Right lobe of liver (tissue), 6 donors: ENCODE measurements around the gene GTSE1. TPM values are rescaled to one million over a fixed set of nuclear protein-coding genes. Genes with fewer than 3 reads are reported as not detected.

ENCODE experiments used
- ATAC-seq, 4 donors: fragments of 200-7000 bp; cut with Tn5 transposase; one replicate each; pipeline ENCODE4 v1.9.1; 2020; ENCODE audit warnings: mild to moderate bottlenecking in 4 of 4, moderate library complexity in 4 of 4
- DNase-seq, 3 donors: peaks; one replicate each; pipeline ENCODE4 v3.0.0-alpha.2; 2020
- H3K27ac ChIP-seq, 3 donors: fragments of 200-600 bp; one replicate each; pipeline ENCODE4 v1.8.0; 2022
- H3K27me3 ChIP-seq, 2 donors: fragments of 200-600 bp; one replicate each; pipeline ENCODE4 v1.8.0; 2022
- H3K36me3 ChIP-seq, 4 donors: fragments of 200-600 bp; sonication (generic) in 1 of 4; one replicate each; pipeline versions ENCODE4 v1.5.1 to v1.8.0; 2017 to 2022; ENCODE audit warnings: control low read depth in 1 of 4
- H3K4me1 ChIP-seq, 4 donors: fragments of 200-600 bp; sonication (generic) in 1 of 4; one replicate each; pipeline versions ENCODE4 v1.5.1 to v1.8.0; 2017 to 2022; ENCODE audit warnings: control low read depth in 1 of 4
- H3K4me3 ChIP-seq, 3 donors: fragments of 200-600 bp; one replicate each; pipeline ENCODE4 v1.8.0; 2022
- H3K9me3 ChIP-seq, 4 donors: fragments of 200-600 bp; sonication (generic) in 1 of 4; one replicate each; pipeline versions ENCODE4 v1.5.1 to v1.8.0; 2017 to 2022; ENCODE audit warnings: control low read depth in 1 of 4
- POLR2A ChIP-seq: fragments of 450-650 bp; IDR thresholded peaks from one replicate; pipeline ENCODE4 v1.6.1; 2017; ENCODE audit warnings: antibody characterized with exemption, mild to moderate bottlenecking
- WGBS: methylation state at CpG from one replicate; pipeline ENCODE4 v1.1.6; 2018; ENCODE audit warnings: low coverage, low lambda C conversion rate; ENCODE audit not compliant: insufficient coverage; ENCODE audit errors: missing lambda C conversion rate; 5-methylcytosine and 5-hydroxymethylcytosine counted together
- intact Hi-C, 2 donors: fragments of 100-400 bp; cut with DNase I; formaldehyde crosslinking; loops; one replicate each; pipeline versions ENCODE4 v1.11.2 to v1.14.1; 2022
- long read RNA-seq: library from polyadenylated mRNA; unstranded; transcript quantifications from one replicate; pipeline ENCODE4 v2.0.0, GENCODE V29; 2019
- total RNA-seq, 6 experiments: library from RNA; depleted of rRNA in 2 of 6; stranded (reverse); fragments of >200 nt in 2 of 6; fragmentation: NEBNext Ultra II Directional in 3 of 6; extraction: Animal tissue kit (Norgen Biotek cat#: 25700) in 3 of 6; gene quantifications; one replicate each; pipeline versions ENCODE4 v1.1.0 to v1.2.4, GENCODE V29; 2016 to 2023
- TF ChIP-seq, protein P1 (sequence below), 4 donors: fragments of 200-600 bp in 3 of 4; fragments of 450-650 bp in 1 of 4; IDR thresholded peaks; one replicate each; pipeline versions ENCODE4 v1.5.1 to v1.8.0; 2016 to 2022; ENCODE audit warnings: antibody characterized with exemption in 4 of 4, mild to moderate bottlenecking in 2 of 4
- donor health status: DM: no; HTN: yes; CAD: no.
- donor health status: DM: no; HTN: no; CAD: no.
- donor health status: DM: no; HTN: no; CAD: no.
- donor health status: DM: no; HTN: yes; CAD: no.
- donor health status: DM: no; HTN: yes; CAD: no.

GTSE1 gene, protein sequence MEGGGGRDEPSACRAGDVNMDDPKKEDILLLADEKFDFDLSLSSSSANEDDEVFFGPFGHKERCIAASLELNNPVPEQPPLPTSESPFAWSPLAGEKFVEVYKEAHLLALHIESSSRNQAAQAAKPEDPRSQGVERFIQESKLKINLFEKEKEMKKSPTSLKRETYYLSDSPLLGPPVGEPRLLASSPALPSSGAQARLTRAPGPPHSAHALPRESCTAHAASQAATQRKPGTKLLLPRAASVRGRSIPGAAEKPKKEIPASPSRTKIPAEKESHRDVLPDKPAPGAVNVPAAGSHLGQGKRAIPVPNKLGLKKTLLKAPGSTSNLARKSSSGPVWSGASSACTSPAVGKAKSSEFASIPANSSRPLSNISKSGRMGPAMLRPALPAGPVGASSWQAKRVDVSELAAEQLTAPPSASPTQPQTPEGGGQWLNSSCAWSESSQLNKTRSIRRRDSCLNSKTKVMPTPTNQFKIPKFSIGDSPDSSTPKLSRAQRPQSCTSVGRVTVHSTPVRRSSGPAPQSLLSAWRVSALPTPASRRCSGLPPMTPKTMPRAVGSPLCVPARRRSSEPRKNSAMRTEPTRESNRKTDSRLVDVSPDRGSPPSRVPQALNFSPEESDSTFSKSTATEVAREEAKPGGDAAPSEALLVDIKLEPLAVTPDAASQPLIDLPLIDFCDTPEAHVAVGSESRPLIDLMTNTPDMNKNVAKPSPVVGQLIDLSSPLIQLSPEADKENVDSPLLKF
- total RNA-seq = under 1 TPM; 0.15 to 0.84 (median 0.52) TPM
- long read RNA-seq = 0 reads

GRCh38 chr22:46296257-46297150 lies at the start of gene GTSE1:
TSS of gene GTSE1 (plus strand) at chr22:46296870. CDS start at chr22:46297401, 531 bp downstream.
- peak; percentile 54 for TF ChIP-seq POLR2A
- TF ChIP-seq, protein P1, sequence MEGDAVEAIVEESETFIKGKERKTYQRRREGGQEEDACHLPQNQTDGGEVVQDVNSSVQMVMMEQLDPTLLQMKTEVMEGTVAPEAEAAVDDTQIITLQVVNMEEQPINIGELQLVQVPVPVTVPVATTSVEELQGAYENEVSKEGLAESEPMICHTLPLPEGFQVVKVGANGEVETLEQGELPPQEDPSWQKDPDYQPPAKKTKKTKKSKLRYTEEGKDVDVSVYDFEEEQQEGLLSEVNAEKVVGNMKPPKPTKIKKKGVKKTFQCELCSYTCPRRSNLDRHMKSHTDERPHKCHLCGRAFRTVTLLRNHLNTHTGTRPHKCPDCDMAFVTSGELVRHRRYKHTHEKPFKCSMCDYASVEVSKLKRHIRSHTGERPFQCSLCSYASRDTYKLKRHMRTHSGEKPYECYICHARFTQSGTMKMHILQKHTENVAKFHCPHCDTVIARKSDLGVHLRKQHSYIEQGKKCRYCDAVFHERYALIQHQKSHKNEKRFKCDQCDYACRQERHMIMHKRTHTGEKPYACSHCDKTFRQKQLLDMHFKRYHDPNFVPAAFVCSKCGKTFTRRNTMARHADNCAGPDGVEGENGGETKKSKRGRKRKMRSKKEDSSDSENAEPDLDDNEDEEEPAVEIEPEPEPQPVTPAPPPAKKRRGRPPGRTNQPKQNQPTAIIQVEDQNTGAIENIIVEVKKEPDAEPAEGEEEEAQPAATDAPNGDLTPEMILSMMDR (IDR thresholded peaks at IDR 0.05) = peak in 3 of 4 donors; percentile 10 to 42 (median 38)
- Histone ChIP-seq H3K4me1 (peaks cover 0 to 10% (median 4%) of the 10 kb centered on the region in 4 donors), H3K27ac (peak within 1 kb of the TSS; percentile 83 to 87 (median 86)), H3K36me3 (peaks cover 0 to 26% (median 14%) of the 10 kb centered on the region in 4 donors), H3K9me3 (no peaks in the 10 kb centered on the region), H3K27me3 (no peaks in the 10 kb centered on the region), H3K4me3 (peak within 1 kb of the TSS; percentile 44 to 59 (median 53))
- intact Hi-C loops = no loop called here
- 1% methylated on average over 23 of the region's 76 CpGs for WGBS
- ATAC-seq (peak; percentile 88 to 94 (median 92)), DNase-seq (peak; percentile 98 to 99 (median 99))

DNA sequence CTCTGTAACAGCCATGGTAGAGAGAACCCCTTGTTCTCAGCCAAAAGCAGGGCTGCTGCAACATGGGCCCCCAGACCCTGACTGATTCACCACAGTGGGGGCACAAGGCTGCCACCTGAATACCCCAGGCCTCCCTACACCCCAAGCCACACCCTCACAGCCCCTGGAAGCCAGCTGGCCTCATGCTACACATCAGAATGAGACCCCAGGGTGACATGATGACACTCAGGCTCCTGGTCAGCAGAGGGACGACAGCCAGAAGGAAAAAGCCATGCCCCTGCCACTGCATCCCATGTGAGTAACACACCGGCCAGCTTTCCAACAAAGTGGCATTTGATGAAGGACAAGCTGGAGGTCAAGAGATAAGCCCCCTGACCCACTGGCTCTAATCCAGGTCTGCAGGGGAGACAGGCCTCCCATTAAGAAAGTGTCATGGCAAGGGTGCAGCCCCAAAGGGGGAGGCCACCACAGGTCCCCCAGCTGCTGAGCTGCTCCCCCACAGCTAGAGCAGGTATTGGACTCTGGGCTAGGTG lies 49.2 kb upstream of the GTSE1 start:
- no peak for TF ChIP-seq POLR2A
- TF ChIP-seq, protein P1 (IDR thresholded peaks at IDR 0.05) = no peak
- H3K27ac ChIP-seq = no peak overlapping the region
- no peaks in the 10 kb centered on the region for H3K27me3 ChIP-seq
- peaks cover 0 to 27% (median 4%) of the 10 kb centered on the region in 4 donors for H3K4me1 ChIP-seq
- H3K9me3 ChIP-seq = no peaks in the 10 kb centered on the region
- ATAC-seq (no peak), DNase-seq (no peak)
- no CpG with 5 or more reads among the region's 2 CpGs for WGBS
- no peaks in the 10 kb centered on the region for H3K36me3 ChIP-seq
- intact Hi-C loops = no loop called here
- no peak overlapping the region for H3K4me3 ChIP-seq

DNA sequence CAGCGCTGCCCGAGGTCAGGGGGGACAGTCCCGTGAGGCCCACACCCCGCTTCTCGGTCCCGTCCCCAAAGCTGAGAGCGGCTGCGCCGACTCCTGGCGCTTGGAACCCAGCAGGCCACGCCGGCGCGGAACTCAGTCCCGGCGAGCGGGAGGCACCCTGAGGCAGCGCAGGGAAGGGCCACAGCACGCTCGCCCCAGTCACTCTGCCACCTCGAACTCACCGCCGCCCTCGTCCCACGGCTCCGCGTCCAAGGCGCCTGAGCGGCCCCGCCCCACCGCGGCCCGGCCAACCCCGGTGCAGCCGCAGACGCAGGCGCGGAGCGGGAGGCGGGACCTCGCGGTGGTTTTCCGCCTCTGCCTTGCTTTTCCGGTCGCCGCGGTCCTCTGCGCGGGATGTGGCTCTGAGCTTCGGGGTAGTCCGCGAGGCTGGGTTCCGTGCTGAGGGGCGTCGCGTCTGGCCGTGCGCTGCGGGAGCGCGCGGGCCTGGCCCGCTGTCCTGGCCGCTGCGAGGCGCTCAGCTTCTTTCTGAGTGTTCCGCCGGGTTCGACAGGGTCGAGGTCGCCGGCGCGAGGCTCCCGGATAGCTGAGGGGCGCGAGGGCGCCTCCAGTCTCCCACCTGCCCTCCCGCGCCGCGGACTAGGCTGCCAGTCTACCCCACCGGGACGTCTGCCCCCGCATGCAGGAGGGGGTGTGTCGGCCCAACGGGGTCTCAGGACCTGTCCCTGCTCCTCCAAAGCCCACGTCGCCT lies 46.5 kb upstream of the GTSE1 start, which contains the start of gene CDPF1:
TSS of gene CDPF1 (minus strand) at position 259 of the 748 bp plus-strand sequence. CDS start 2,009 bp downstream, outside the sequence.
- intact Hi-C loops = no loop called here
- 0% methylated on average over 13 of the region's 89 CpGs for WGBS

More for the DNA sequence above, 46.5 kb upstream of the GTSE1 start, which contains the start of gene CDPF1:
- DNase-seq = peak; percentile 94 to 96 (median 95)
- peak; percentile 92 to 97 (median 96) for ATAC-seq
- peak within 1 kb of the TSS; percentile 58 to 83 (median 81) for H3K27ac ChIP-seq
- H3K4me1 ChIP-seq = peaks cover 0 to 22% (median 4%) of the 10 kb centered on the region in 4 donors
- TF ChIP-seq, protein P1 (IDR thresholded peaks at IDR 0.05) = peak in 1 of 4 donors; percentile 11
- peak; percentile 94 for TF ChIP-seq POLR2A
- peak within 1 kb of the TSS; percentile 81 to 89 (median 83) for H3K4me3 ChIP-seq
- no peaks in the 10 kb centered on the region for H3K9me3 ChIP-seq
- H3K27me3 ChIP-seq = no peaks in the 10 kb centered on the region
- H3K36me3 ChIP-seq = no peaks in the 10 kb centered on the region
